ENCODE measurements around the gene SKIC3. TPM values are rescaled to one million over a fixed set of nuclear protein-coding genes. Genes with fewer than 3 reads are reported as not detected.

SKIC3 gene
- total and polyA plus RNA-seq, 8 donors = 74.9 to 116 (median 92.3) TPM

DNA sequence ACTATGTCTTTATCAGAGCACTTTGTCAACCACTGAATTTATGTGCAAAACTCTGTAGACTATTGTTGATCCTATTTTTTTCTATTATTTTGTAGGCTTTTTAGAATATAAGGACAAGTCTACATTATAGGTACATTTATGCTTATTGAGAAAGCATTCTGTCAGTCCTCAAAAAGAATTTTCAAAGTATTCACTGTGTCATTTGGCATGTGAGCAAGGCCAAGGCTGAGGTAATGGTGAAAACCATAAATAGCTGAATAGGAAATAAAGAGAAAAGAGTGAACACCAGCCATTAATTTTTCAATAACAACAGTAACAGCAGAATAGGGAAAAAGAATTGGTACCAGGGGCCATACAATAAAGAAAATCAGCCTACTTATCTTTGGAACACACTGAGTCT is 21.0 kb downstream of the SKIC3 start:
- no peak for ATAC-seq

DNA sequence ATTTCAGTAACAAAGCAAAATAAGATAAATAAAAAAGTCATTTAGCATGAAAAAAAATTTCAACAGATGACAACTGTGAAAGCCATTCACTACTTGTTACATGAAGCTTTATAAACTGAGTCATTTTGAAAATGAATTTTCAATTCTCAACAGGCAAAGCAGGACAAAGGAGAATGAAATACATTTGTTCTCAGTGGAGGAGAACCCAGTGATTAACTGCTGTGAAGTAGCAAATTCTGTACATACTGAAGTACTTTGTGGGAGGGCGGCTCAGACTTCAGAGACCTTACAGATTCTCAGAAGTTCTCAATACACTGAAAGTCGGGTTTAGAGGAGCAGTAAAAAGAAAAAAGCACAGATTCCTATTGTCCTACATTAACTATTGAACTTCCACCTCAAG is 21.7 kb downstream of the SKIC3 start:
- Histone ChIP-seq H3K27ac (no peak overlapping the region), H3K9me3 (no peaks in the 10 kb centered on the region), H3K4me1 (no peaks in the 10 kb centered on the region), H3K4me3 (no peak overlapping the region), H3K27me3 (no peaks in the 10 kb centered on the region), H3K36me3 (peaks cover 0 to 63% of the 10 kb centered on the region in 2 donors)
- ATAC-seq (no peak), DNase-seq (no peak)
- TF ChIP-seq, protein P1, sequence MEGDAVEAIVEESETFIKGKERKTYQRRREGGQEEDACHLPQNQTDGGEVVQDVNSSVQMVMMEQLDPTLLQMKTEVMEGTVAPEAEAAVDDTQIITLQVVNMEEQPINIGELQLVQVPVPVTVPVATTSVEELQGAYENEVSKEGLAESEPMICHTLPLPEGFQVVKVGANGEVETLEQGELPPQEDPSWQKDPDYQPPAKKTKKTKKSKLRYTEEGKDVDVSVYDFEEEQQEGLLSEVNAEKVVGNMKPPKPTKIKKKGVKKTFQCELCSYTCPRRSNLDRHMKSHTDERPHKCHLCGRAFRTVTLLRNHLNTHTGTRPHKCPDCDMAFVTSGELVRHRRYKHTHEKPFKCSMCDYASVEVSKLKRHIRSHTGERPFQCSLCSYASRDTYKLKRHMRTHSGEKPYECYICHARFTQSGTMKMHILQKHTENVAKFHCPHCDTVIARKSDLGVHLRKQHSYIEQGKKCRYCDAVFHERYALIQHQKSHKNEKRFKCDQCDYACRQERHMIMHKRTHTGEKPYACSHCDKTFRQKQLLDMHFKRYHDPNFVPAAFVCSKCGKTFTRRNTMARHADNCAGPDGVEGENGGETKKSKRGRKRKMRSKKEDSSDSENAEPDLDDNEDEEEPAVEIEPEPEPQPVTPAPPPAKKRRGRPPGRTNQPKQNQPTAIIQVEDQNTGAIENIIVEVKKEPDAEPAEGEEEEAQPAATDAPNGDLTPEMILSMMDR (IDR thresholded peaks at IDR 0.05) = no peak
- intact Hi-C loops (cut with DNase I) = no loop called here

More for the DNA sequence above, 21.0 kb downstream of the SKIC3 start:
- DNase-seq = no peak
- H3K36me3 ChIP-seq = peaks cover 0 to 61% of the 10 kb centered on the region in 2 donors
- intact Hi-C loops (cut with DNase I) = no loop called here
- H3K27me3 ChIP-seq = no peaks in the 10 kb centered on the region
- H3K4me1 ChIP-seq = no peaks in the 10 kb centered on the region
- H3K27ac ChIP-seq = no peak overlapping the region
- no peaks in the 10 kb centered on the region for H3K9me3 ChIP-seq
- H3K4me3 ChIP-seq = no peak overlapping the region
- TF ChIP-seq, protein P1 (IDR thresholded peaks at IDR 0.05) = no peak

DNA sequence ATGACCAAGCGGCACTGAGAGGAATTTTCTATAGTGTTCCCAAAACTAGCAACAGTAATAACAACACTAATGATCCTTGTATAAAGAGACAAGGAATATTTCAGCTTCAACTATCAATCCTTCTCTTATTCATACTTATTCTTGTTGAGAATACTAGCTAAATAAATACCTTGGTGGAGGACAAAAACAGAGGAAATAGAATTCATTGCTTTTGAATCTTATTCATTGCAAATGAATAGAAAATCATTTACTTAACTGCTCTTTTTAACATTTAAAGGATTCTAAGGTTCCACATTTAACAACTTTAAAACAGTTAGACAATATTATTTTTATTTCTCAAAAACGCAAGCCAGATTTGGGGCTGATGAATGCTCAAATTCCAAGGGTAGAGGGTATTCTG is 22.4 kb downstream of the SKIC3 start:
- Histone ChIP-seq H3K36me3 (peaks cover 0 to 63% of the 10 kb centered on the region in 2 donors), H3K4me3 (no peak overlapping the region), H3K27ac (no peak overlapping the region), H3K4me1 (no peaks in the 10 kb centered on the region), H3K27me3 (no peaks in the 10 kb centered on the region), H3K9me3 (no peaks in the 10 kb centered on the region)
- TF ChIP-seq, protein P1 (IDR thresholded peaks at IDR 0.05) = no peak
- intact Hi-C loops (cut with DNase I) = no loop called here
- DNase-seq (no peak), ATAC-seq (no peak)

DNA sequence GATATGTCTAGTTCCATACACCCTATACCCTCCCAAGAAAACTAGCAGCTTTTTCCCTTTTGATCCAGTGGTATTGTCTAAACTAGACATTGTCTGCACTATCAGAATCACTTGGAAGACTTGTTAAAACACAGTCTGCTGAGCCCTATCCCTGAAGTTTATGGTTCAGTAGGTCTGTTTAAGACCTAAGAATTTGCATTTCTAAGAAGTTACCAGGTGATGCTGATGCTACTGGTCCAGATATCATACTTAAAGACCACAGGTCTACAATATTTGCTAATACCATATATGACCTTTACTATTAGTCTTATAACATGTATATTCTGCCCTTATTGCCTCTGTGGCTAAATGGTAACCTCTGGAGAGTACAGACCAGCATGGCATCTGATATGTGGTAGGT is 23.3 kb downstream of the SKIC3 start:
- Histone ChIP-seq H3K36me3 (peaks cover 0 to 63% of the 10 kb centered on the region in 2 donors), H3K4me1 (no peaks in the 10 kb centered on the region), H3K4me3 (no peak overlapping the region), H3K27ac (no peak overlapping the region), H3K27me3 (no peaks in the 10 kb centered on the region), H3K9me3 (no peaks in the 10 kb centered on the region)
- no peak for DNase-seq
- no peak for ATAC-seq
- intact Hi-C loops (cut with DNase I) = no loop called here
- TF ChIP-seq, protein P1 (IDR thresholded peaks at IDR 0.05) = no peak

DNA sequence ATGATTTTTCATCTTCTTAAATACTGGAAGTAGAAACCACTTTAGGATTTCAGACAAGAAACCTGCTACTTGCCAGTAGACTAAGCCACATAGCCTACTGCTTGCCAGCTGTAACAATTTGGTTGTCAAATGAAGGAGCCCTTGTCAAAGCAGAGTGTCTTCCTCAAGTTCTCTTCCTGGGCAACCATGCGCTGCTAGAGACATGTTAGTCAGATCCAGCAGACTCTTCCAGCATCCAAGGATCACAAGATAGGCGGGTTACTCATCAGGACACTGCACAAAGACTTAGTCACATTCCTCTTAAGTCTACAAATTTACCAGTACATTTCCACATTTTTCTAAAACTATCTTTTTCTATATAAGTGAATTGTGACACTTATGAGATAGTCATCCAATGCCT is 24.4 kb downstream of the SKIC3 start:
- TF ChIP-seq, protein P1 (IDR thresholded peaks at IDR 0.05) = no peak
- H3K36me3 ChIP-seq = peaks cover 0 to 56% of the 10 kb centered on the region in 2 donors
- no peaks in the 10 kb centered on the region for H3K27me3 ChIP-seq
- no peak overlapping the region for H3K27ac ChIP-seq
- intact Hi-C loops (cut with DNase I) = no loop called here
- no peaks in the 10 kb centered on the region for H3K4me1 ChIP-seq
- no peak overlapping the region for H3K4me3 ChIP-seq
- ATAC-seq = no peak
- no peaks in the 10 kb centered on the region for H3K9me3 ChIP-seq
- no peak for DNase-seq
